Spleen (tissue), 11 donors: ENCODE data around the gene CIAPIN1. TPM values are rescaled to one million over a fixed set of nuclear protein-coding genes. Genes with fewer than 3 reads are reported as not detected.

Source experiments
- DNase-seq: peaks from one replicate; pipeline ENCODE4 v3.0.0-alpha.2; 2020
- H3K27ac ChIP-seq, 8 donors: fragments of 200-600 bp; sonication (generic) in 7 of 8; 1 replicate in 4 of 8; 2 replicates in 4 of 8; pipeline versions ENCODE4 v1.5.0 to v1.8.0; 2016 to 2021; ENCODE audit warnings: inconsistent platforms in 4 of 8, mild to moderate bottlenecking in 4 of 8, moderate library complexity in 1 of 8
- H3K27me3 ChIP-seq, 7 donors: fragments of 200-600 bp; sonication (generic) in 6 of 7; replicated peaks in 1 of 7; 1 replicate in 4 of 7; 2 replicates in 3 of 7; pipeline versions ENCODE4 v1.5.0 to v1.8.0; 2016 to 2021; ENCODE audit warnings: inconsistent platforms in 3 of 7, mild to moderate bottlenecking in 1 of 7
- H3K36me3 ChIP-seq, 6 donors: fragments of 200-600 bp; sonication (generic) in 5 of 6; 1 replicate in 4 of 6; 2 replicates in 2 of 6; pipeline versions ENCODE4 v1.5.0 to v1.8.0; 2016 to 2021; ENCODE audit warnings: inconsistent platforms in 2 of 6
- H3K4me1 ChIP-seq, 6 donors: fragments of 200-600 bp; sonication (generic) in 5 of 6; 1 replicate in 3 of 6; 2 replicates in 3 of 6; pipeline versions ENCODE4 v1.5.0 to v1.8.0; 2016 to 2021; ENCODE audit warnings: inconsistent platforms in 3 of 6
- H3K4me3 ChIP-seq, 8 donors: fragments of 200-600 bp; sonication (generic) in 7 of 8; 1 replicate in 4 of 8; 2 replicates in 4 of 8; pipeline versions ENCODE4 v1.5.0 to v1.8.0; 2016 to 2021; ENCODE audit warnings: inconsistent platforms in 4 of 8, mild to moderate bottlenecking in 4 of 8, moderate library complexity in 2 of 8
- H3K9me3 ChIP-seq, 8 donors: fragments of 200-600 bp; sonication (generic) in 7 of 8; 1 replicate in 4 of 8; 2 replicates in 4 of 8; pipeline versions ENCODE4 v1.5.0 to v1.8.0; 2016 to 2021; ENCODE audit warnings: inconsistent platforms in 4 of 8
- CTCF ChIP-seq, 11 experiments: fragments of 200-600 bp in 7 of 11; fragments of 450-650 bp in 4 of 11; sonication (generic) in 4 of 11; IDR thresholded peaks in 8 of 11; conservative IDR thresholded peaks in 3 of 11; 1 replicate in 7 of 11; 2 replicates in 4 of 11; pipeline versions ENCODE4 v1.4.0 to v1.8.0; 2016 to 2021; ENCODE audit warnings: antibody characterized with exemption in 11 of 11, inconsistent platforms in 4 of 11, mild to moderate bottlenecking in 1 of 11
- POLR2A ChIP-seq, 3 donors: fragments of 450-650 bp; IDR thresholded peaks; one replicate each; pipeline ENCODE4 v1.5.1; 2017; ENCODE audit warnings: antibody characterized with exemption in 3 of 3, mild to moderate bottlenecking in 1 of 3
- POLR2AphosphoS5 ChIP-seq, 3 donors: sonication (generic); formaldehyde crosslinking; IDR thresholded peaks; one replicate each; pipeline ENCODE4 v1.5.1; 2017; ENCODE audit warnings: antibody characterized with exemption in 3 of 3
- WGBS, 5 donors: extraction: QIAGEN DNeasy Blood & Tissue Kit in 3 of 5; methylation state at CpG; one replicate each; pipeline versions ENCODE4 v1.1.5 to v1.1.7; 2013 to 2018; 5-methylcytosine and 5-hydroxymethylcytosine counted together
- intact Hi-C: fragments of 100-400 bp; cut with DNase I; formaldehyde crosslinking; loops from one replicate; pipeline ENCODE4 v1.15.0; 2023; ENCODE audit warnings: low total_unique reads
- polyA plus RNA-seq, 3 donors: library from polyadenylated mRNA; stranded (reverse); fragments of 200-250 nt; gene quantifications; one replicate each; pipeline ENCODE4 v1.2.1, GENCODE V29; 2013
- total RNA-seq, 7 donors: library from RNA; depleted of rRNA in 3 of 7; stranded (reverse); fragments of >200 nt in 3 of 7; fragmentation: NEBNext Ultra II Directional in 4 of 7; extraction: Animal tissue kit (Norgen Biotek cat#: 25700) in 4 of 7; gene quantifications; one replicate each; pipeline versions ENCODE4 v1.1.0 to v1.2.1, GENCODE V29; 2016 to 2021
- donor health status: healthy with polysubstance abuse.
- donor health status: DM: no; HTN: no; CAD: no; lungs with moderate emphysema.
- donor health status: DM: no; HTN: no; CAD: no.
- donor health status: Bipolar disorder and iron deficiency.
- donor health status: healthy.
- donor health status: DM: no; HTN: no; CAD: no.
- donor health status: DM: yes; HTN: yes; CAD: no.

The CIAPIN1 gene
- total and polyA plus RNA-seq, 10 donors, result 19.6 to 39.8 (median 28.7) TPM

GRCh38 chr16:57474671-57475661, 27.8 kb upstream of the CIAPIN1 start:
- WGBS, 5 donors, result 69 to 80% (median 72%) methylated on average over 29 to 30 of the region's 30 CpGs
- Histone ChIP-seq H3K27me3 (peaks cover 0 to 11% (median 0%) of the 10 kb centered on the region in 7 donors), H3K4me1 (peaks cover 16 to 97% (median 74%) of the 10 kb centered on the region in 6 donors), H3K27ac (peak overlapping the region in 2 of 8 donors; percentile 28 to 53), H3K4me3 (no peak overlapping the region), H3K36me3 (peaks cover 0 to 53% (median 30%) of the 10 kb centered on the region in 6 donors), H3K9me3 (no peaks in the 10 kb centered on the region)
- DNase-seq, result peak; percentile 65
- TF ChIP-seq POLR2AphosphoS5 (IDR thresholded peaks at IDR 0.05), result peak in 1 of 3 donors; percentile 41
- no peak for TF ChIP-seq POLR2A (IDR thresholded peaks at IDR 0.05)
- intact Hi-C loops, result no loop called here

- 84 to 92% (median 90%) methylated on average over 8 of the region's 8 CpGs for WGBS, 5 donors
- intact Hi-C loops, result no loop called here
- peak overlapping the region in 1 of 8 donors; percentile 72 for H3K27ac ChIP-seq
- no peak overlapping the region for H3K4me3 ChIP-seq
- no peak for TF ChIP-seq CTCF (IDR thresholded peaks at IDR 0.05 in 8 of 11, conservative IDR thresholded peaks at IDR 0.05 in 3 of 11)
- TF ChIP-seq POLR2AphosphoS5 (IDR thresholded peaks at IDR 0.05), result no peak
- TF ChIP-seq POLR2A (IDR thresholded peaks at IDR 0.05), result no peak
- H3K27me3 ChIP-seq, result peaks cover 0 to under 1% (median 0%) of the 10 kb centered on the region in 7 donors
- H3K36me3 ChIP-seq, result peaks cover 0 to 63% (median 41%) of the 10 kb centered on the region in 6 donors
- peaks cover 11 to 95% (median 66%) of the 10 kb centered on the region in 6 donors for H3K4me1 ChIP-seq
- peak; percentile 64 for DNase-seq
- no peaks in the 10 kb centered on the region for H3K9me3 ChIP-seq
Measured at GRCh38 chr16:57473906-57474305, 26.7 kb upstream of the CIAPIN1 start.

- peak; percentile 68 for DNase-seq
- Histone ChIP-seq H3K9me3 (no peaks in the 10 kb centered on the region), H3K4me3 (no peak overlapping the region), H3K27ac (peak overlapping the region in 6 of 8 donors; percentile 20 to 78 (median 58)), H3K36me3 (peaks cover 0 to 69% (median 46%) of the 10 kb centered on the region in 6 donors), H3K4me1 (peaks cover 11 to 89% (median 60%) of the 10 kb centered on the region in 6 donors), H3K27me3 (no peaks in the 10 kb centered on the region)
- WGBS, 5 donors, result 88 to 94% (median 92%) methylated on average over 12 to 14 of the region's 14 CpGs
- no peak for TF ChIP-seq CTCF (IDR thresholded peaks at IDR 0.05 in 8 of 11, conservative IDR thresholded peaks at IDR 0.05 in 3 of 11)
- TF ChIP-seq POLR2AphosphoS5 (IDR thresholded peaks at IDR 0.05), result peak in 2 of 3 donors; percentile 27 to 64
- intact Hi-C loops, result no loop called here
Measured at GRCh38 chr16:57473176-57473840, 26.1 kb upstream of the CIAPIN1 start.

GRCh38 chr16:57472665-57473060, 25.5 kb upstream of the CIAPIN1 start:
- TF ChIP-seq POLR2A (IDR thresholded peaks at IDR 0.05), result no peak
- peak in 1 of 3 donors; percentile 32 for TF ChIP-seq POLR2AphosphoS5 (IDR thresholded peaks at IDR 0.05)
- no peak for TF ChIP-seq CTCF (IDR thresholded peaks at IDR 0.05 in 8 of 11, conservative IDR thresholded peaks at IDR 0.05 in 3 of 11)
- DNase-seq, result peak; percentile 62
- 27 to 48% (median 45%) methylated on average over 4 of the region's 4 CpGs for WGBS, 5 donors
- peak overlapping the region in 6 of 8 donors; percentile 20 to 78 (median 64) for H3K27ac ChIP-seq
- intact Hi-C loops, result no loop called here
- H3K27me3 ChIP-seq, result no peaks in the 10 kb centered on the region
- H3K36me3 ChIP-seq, result peaks cover 0 to 76% (median 52%) of the 10 kb centered on the region in 6 donors
- H3K4me1 ChIP-seq, result peaks cover 11 to 82% (median 54%) of the 10 kb centered on the region in 6 donors
- H3K9me3 ChIP-seq, result no peaks in the 10 kb centered on the region
- H3K4me3 ChIP-seq, result no peak overlapping the region
